Measurements from ENCODE around the gene LRP8.

LRP8 gene

GRCh38 chr1:53332833-53333232 is 5.0 kb upstream of the LRP8 start:
- TF ChIP-seq CTCF (IDR thresholded peaks at IDR 0.05; ENCODE audit: low read depth, low read length) (no peak), MYC (IDR thresholded peaks at IDR 0.05; ENCODE audit: low read depth, low read length) (no peak), MAX (IDR thresholded peaks at IDR 0.05; ENCODE audit: low read depth, low read length) (no peak), POLR2A (IDR thresholded peaks at IDR 0.05; ENCODE audit: extremely low read depth, insufficient read length) (no peak)
- DNase-seq (ENCODE audit: low read depth) = no peak

GRCh38 chr1:53332186-53332564 is 4.3 kb upstream of the LRP8 start:
- H3K4me3 ChIP-seq (ENCODE audit: low read depth, low read length) = no peak overlapping the region
- DNase-seq (ENCODE audit: low read depth) = no peak
- no peak for TF ChIP-seq CTCF (IDR thresholded peaks at IDR 0.05; ENCODE audit: low read depth, low read length)
- TF ChIP-seq MYC (IDR thresholded peaks at IDR 0.05; ENCODE audit: low read depth, low read length) = no peak
- no peak for TF ChIP-seq POLR2A (IDR thresholded peaks at IDR 0.05; ENCODE audit: extremely low read depth, insufficient read length)
- TF ChIP-seq MAX (IDR thresholded peaks at IDR 0.05; ENCODE audit: low read depth, low read length) = no peak

More at GRCh38 chr1:53332833-53333232, 5.0 kb upstream of the LRP8 start:
- no peak overlapping the region for H3K4me3 ChIP-seq (ENCODE audit: low read depth, low read length)

- no peak for TF ChIP-seq POLR2A (IDR thresholded peaks at IDR 0.05; ENCODE audit: extremely low read depth, insufficient read length)
- TF ChIP-seq MYC (IDR thresholded peaks at IDR 0.05; ENCODE audit: low read depth, low read length) = no peak
- DNase-seq (ENCODE audit: low read depth) = no peak
- no peak overlapping the region for H3K4me3 ChIP-seq (ENCODE audit: low read depth, low read length)
Observed at GRCh38 chr1:53331446-53332185, 3.7 kb upstream of the LRP8 start.

- no peak overlapping the region for H3K4me3 ChIP-seq (ENCODE audit: low read depth, low read length)
- DNase-seq (ENCODE audit: low read depth) = peak; percentile 68
- TF ChIP-seq CTCF (IDR thresholded peaks at IDR 0.05; ENCODE audit: low read depth, low read length) = no peak
- TF ChIP-seq MAX (IDR thresholded peaks at IDR 0.05; ENCODE audit: low read depth, low read length) = no peak
- no peak for TF ChIP-seq POLR2A (IDR thresholded peaks at IDR 0.05; ENCODE audit: extremely low read depth, insufficient read length)
Observed at GRCh38 chr1:53330819-53331218, 2.9 kb upstream of the LRP8 start.

GRCh38 chr1:53328541-53329499 is 950 bp upstream of the LRP8 start:
- no peak for DNase-seq (ENCODE audit: low read depth)
- TF ChIP-seq MYC (IDR thresholded peaks at IDR 0.05; ENCODE audit: low read depth, low read length) = no peak
- 0 out of 2 replicates have a peak, but pooled peaks have one; percentile 8 for TF ChIP-seq MAX (IDR thresholded peaks at IDR 0.05; ENCODE audit: low read depth, low read length)
- TF ChIP-seq POLR2A (IDR thresholded peaks at IDR 0.05; ENCODE audit: extremely low read depth, insufficient read length) = no peak
- peak overlapping the region; percentile 50 for H3K4me3 ChIP-seq (ENCODE audit: low read depth, low read length)

- TF ChIP-seq MAX (IDR thresholded peaks at IDR 0.05; ENCODE audit: low read depth, low read length) (peak; percentile 15; the same call in 1 of the 2 replicates), CTCF (IDR thresholded peaks at IDR 0.05; ENCODE audit: low read depth, low read length) (no peak), POLR2A (IDR thresholded peaks at IDR 0.05; ENCODE audit: extremely low read depth, insufficient read length) (peak; percentile 8)
- peak; percentile 70 for DNase-seq (ENCODE audit: low read depth)
- peak overlapping the region; percentile 83 for H3K4me3 ChIP-seq (ENCODE audit: low read depth, low read length)
Observed at GRCh38 chr1:53327182-53327913, 522 bp downstream of the LRP8 start.
